ENCODE data around the gene PEA15.

PEA15 gene, protein sequence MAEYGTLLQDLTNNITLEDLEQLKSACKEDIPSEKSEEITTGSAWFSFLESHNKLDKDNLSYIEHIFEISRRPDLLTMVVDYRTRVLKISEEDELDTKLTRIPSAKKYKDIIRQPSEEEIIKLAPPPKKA

DNA sequence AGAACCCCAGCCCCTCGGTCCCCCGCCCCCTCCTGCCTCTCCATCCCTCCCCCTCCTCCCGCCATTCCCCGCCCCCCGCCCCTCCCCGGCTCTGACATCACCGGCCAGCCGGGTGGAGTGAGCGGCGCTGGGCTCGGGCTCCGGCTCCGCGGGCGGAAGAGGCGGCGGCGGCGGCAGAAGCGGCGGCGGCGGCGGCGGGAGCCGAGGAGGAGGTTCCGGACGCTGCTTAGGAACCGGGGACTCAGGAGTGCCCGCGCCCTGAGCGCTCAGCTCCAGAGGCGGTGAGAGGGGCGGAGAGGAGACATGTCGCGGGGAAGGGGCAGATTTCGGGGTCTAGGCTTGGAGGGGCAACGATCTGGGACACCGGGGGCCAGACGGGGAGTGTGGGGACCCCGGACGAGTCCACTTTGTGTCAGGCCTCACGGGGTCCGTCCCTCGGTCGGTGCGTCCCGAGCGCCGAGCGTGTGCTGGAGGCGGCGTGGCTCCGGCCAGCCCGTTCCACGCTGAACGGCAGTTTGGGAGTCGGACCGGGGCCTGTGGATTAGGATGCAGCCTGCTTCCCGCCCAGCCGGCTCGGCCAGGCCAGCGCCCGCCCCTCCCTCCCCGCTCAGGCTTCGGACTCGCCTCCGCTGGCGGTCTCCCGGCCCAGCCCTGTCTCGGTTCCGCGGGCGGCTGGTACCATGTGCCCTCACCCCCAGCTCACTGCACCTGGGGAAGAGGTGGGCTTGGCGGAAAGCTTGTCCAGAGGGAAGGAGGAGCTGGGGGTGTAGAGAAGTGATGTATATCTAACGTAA is at the start of gene PEA15:
Gene PEA15, plus strand, starts transcription at position 143 of the 794 bp plus-strand sequence. CDS start 6,161 bp downstream, outside the sequence.
- DNase-seq, result peak in 49 of 56 donors; percentile 33 to 86 (median 68)

DNA sequence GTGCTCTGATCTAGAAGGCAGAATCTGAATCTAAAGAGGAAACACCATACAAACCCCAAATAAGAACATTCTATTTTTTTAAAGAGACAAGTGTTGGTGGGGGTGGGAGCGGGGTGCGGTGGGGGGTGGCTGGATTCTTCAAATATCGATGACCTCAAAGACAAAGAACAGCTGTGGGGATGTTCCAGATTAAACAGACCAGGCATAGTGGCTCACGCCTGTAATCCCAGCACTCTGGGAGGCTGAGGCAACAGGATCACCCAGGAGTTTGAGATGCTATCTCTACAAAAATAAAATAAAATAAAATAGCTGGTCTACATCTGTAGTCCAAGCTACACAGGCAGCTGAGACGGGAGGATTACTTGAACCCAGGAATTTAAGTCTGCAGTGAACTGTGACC is 48.8 kb upstream of the PEA15 start:
- DNase-seq, result no peak

DNA sequence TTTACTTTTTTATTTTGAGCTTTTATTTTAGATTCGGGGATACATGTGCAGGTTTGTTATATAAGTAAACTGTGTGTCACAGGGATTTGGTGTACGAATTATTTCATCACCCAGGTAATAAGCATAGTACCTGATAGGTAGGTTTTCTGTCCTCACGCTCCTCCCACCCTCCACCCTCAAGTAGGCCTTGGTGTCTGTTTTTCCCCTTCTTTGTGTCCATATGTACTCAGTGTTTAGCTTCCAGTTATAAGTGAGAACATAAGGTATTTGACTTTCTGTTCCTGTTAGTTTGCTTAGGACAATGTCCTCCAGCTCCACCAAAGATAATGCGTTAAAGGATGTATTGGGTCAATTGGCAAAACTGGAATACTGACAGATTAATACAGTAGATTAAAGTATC is 48.0 kb upstream of the PEA15 start:
- no peak for DNase-seq

DNA sequence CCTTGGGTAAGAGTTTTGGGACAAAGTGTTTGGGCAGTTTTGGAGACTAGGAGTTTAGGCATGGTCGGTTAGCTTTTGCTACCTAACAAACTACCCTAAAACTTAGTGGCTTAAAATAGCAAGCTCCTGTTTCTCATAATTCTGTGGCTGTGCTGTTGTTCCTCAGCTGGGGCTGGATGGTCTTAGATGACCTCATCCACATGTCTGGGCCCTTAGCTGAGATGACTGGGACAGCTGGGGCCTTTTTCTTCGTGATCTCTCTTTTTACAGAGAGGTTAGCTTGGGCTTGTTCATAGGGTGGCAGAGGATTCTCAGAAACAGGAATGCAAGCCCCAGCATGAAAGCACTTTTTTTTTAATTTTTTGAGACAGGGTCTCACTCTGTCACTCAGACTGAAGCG is 47.2 kb upstream of the PEA15 start:
- no peak for DNase-seq

DNA sequence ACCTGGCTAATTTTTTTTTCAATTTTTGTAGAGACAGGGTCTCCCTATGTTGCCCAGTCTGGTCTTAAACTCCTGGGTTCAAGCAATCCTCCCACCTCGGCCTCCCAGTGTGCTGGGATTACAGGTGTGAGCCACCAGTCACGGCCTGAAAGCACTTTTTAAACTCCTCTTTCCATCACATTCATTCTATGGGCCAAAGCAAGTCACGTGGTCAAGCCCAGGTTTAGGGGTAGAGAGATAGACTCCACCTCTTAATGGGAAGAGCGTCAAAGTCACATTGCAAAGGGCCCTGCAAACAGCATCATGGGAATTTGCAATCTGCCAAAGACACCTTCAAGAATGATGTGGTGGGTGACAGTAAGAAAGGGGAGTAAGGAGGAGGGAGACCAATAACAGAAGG is 46.6 kb upstream of the PEA15 start:
- DNase-seq, result no peak

DNA sequence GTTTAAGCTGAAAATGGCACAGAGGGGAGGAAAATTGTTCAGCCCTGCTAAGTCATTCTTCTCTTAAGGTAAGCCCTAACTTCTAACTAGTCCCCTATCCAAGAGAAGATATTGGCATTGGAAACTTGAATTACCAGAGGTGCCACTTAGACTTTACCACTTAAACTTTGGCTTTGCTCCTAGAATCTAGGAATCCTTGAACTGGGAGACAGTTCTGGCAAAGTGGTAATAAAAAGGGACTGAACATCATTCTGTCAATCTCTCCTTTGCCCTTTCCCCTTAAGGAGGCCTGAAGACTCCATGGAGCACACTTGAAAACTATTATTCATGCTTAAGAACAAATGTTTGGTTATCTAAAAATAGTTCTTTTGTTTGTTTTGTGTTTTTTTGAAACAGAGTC is 45.3 kb upstream of the PEA15 start:
- no peak for DNase-seq

DNA sequence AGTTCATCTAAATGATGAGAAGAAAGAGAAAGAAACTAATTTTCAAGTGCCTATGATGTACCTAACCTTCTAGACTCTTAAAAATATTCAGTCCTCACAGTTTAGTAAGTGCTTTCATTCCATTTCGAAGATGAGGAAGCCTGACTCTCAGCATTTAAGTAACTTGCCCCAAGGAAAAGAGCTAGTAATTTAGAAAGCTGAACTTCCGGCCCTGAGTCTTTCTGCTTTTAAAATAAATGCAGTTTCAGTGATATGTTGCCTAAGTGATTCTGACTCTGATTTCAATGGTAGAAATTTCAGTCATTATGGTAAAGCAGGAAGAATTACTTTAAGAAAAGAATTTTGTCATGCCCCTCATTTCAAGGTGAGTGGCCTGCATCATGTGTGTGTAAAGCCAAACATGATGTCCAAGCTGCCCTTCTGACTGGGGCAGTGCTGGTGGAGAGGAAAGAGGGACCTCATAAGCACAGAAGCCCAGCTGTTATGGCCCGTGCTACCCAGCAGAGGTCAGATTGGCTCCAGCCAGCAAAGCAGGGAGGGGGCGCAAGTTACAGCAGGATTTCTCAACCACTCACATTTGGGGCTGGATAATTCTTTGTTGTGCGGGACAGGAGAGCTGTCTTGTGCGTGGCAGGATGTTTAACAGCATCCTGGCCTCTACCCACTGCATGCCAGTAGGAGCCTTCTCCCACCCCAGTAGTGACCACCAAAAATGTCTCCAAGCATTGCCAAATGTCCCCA is 43.0 kb upstream of the PEA15 start:
- peak in 16 of 56 donors; percentile 7 to 49 (median 22) for DNase-seq

DNA sequence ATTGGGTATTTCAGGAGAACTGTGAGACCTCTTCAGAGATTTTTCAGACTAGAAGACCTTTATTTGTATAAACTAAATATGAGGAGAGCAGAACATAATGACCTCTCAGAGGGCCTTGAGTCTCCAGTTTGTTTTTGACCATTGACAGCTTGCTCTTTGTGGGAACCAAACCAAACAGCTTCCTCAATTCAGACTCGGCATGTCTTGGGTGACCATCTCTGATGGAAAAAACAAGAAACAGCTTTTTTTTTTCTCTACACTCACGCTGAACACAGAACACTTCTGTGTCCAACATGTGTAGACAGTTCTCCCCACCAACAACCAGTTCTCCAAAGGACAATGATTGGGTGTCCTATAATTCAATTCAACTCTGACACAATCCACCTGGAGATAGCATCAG is 42.3 kb upstream of the PEA15 start:
- DNase-seq, result no peak

DNA sequence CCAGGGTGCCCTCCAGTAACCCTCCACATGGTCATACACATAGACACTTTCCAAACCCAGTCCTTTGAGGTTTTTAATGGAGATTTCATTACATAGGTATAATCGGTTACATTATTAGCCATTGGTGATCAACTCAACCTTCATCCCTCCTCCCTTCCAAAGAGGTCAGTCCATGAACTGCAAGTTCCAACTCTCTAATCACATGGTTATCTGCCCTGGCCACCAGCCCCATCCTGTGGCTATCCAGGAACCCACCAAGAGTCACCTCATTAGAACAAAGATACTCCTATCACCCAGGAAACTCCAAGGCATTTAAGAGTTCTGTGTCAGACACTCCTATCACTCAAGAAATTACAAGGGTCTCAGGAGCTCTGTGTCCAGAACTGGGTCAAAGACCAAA is 41.6 kb upstream of the PEA15 start:
- DNase-seq, result no peak

DNA sequence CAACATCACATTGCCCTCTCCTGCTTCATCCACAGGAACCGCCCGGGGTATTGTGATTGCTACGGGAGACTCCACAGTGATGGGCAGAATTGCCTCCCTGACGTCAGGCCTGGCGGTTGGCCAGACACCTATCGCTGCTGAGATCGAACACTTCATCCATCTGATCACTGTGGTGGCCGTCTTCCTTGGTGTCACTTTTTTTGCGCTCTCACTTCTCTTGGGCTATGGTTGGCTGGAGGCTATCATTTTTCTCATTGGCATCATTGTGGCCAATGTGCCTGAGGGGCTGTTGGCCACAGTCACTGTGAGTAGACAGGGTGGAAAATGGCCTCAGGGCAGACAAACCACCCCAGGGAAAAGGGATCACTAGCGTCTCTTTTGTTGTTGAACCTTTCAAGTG is 41.1 kb upstream of the PEA15 start:
- no peak for DNase-seq

DNA sequence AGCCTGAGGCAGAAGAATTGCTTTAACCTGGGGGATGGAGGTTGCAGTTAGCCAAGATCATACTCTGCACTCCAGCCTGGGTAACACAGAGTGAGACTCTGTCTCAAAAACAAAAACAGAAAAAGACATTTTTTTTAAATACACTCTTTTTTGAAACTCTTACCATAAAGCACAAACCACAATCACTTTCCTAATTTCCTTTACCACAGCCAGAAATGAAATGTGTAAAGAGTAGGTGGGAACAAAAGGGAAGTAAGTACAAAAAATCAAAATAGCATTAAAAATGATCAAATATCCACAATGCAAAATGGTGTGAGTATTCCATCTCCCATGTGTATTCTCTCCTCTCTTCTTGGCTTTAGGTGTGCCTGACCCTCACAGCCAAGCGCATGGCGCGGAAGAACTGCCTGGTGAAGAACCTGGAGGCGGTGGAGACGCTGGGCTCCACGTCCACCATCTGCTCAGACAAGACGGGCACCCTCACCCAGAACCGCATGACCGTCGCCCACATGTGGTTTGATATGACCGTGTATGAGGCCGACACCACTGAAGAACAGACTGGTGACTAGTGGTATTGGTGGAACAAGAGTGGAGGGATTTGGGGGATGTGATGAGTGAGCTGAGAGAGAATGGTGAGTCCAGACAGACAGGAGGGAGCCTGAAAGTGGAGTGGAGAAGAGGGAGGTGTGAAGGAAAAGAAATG is 38.9 kb upstream of the PEA15 start:
- no peak for DNase-seq

DNA sequence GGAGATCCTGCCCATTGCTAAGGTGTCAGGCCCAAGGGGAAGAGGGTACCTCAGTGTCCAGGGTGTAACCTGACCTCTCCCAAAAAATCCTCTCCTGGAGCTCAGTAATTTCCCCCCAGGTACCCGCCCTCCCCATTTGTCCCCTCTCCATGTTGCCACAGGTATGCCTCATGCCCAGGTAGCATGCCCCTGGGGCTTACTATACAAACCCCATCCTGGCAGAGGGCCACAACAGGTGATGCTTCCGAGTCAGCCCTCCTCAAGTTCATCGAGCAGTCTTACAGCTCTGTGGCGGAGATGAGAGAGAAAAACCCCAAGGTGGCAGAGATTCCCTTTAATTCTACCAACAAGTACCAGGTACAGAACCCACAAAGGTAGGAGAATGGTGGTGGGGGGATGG is 38.1 kb upstream of the PEA15 start:
- no peak for DNase-seq

DNA sequence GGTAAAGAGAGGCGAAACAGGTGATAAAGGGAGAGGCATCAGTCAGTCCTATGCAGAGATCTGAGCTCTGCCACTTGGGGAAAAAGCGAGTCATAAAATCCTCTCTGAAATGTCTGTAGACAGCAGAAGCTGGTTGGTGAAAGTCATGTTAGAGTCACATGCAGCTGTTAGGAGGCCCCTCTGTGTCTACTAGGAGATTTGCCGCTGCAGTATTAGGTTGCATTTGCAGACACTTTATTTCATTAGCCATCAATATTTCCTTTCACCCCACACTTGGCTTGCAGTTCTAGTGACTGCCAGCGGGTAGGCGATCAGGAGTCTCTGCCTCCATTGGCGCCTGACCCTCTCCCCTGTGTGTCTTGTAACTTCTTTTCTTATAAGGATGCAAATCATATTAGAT is 37.6 kb upstream of the PEA15 start:
- DNase-seq, result no peak

DNA sequence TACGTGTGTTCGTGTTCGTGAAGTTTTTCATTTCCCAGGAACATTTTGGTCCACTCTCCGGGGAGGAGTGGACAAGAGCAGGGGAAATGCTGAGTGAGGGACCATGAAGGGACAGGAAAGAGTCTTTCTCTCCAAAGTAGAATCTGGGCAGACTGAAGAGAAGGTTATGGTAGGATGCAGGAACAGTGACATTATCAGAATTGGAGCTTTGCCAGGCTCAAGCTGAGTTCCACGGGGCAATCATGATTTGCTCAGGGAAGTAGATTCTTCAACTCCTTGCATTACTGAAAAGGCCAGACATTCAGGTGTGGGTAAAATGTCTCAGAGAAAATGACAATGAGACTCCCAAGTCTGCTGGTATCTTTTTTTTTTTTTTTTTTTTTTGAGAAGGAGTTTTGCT is 37.2 kb upstream of the PEA15 start:
- no peak for DNase-seq

DNA sequence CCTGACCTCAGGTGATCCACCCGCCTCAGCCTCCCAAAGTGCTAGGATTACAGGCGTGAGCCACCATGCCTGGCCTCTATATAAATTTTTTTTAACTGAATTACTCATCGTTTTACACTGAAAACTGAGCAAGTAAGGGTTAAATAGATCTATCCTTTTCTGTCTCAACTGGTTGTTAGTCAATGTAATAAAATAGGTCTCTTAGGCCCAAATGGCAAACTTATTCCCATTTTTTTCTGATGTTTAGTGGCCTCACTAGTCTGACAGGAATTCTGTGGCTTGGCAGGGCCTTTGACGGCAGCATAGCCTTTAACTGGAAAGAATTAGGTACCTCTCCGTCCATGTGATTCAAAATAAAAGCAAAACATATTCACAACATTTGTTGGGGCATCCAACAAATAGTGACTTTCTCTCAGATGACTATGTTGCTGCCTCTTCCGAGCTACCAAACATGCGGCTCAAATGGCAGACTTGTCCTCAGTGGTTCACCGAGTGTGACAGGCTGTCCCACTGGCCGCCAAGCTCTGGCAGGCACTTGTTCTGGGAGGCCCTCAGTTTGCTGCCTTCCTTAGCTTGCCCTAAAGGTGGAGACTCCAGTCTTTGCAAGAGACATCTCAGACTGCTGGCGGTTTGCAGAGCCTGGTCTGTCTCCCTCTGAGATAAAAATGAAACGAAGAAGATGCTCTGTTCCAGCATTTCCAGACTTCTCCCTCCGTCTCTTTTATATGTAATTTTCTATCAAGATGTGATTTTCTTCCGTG is 36.4 kb upstream of the PEA15 start:
- no peak for DNase-seq

DNA sequence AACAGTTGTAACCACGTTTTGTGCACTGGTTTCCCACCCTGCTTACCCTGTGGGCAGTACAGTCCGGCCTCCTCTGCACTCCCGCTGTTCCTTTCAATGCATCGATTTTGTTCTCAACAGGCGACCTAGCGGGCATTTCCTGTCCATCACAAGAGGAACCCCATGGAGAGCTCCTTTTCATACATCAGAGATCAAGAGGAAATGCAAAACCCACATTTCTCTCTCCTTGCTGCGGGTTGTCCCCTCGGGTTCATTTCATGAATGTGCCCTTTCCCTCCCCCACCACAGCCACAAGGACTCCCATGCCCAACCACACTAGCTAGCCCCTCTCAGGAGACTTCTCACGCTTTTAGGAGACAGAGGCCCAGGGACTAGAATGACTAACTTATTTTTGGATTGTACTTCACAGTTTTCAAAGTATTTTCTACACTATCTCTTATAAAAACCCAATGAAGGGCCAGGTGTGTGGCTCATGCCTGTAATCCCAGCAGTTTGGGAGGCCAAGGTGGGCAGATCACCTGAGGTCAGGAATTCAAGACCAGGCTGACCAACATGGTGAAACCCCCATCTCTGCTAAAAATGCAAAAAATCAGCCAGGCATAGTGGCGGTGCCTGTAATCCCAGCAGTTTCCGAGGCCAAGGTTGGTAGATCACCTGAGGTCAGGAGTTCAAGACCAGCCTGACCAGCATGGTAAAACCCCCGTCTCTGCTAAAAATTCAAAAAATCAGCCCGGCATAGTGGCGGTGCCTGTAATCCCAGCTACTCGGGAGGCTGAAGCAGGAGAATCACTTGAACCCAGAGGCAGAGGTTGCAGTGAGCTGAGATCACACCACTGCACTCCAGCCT is 35.4 kb upstream of the PEA15 start:
- DNase-seq, result no peak

DNA sequence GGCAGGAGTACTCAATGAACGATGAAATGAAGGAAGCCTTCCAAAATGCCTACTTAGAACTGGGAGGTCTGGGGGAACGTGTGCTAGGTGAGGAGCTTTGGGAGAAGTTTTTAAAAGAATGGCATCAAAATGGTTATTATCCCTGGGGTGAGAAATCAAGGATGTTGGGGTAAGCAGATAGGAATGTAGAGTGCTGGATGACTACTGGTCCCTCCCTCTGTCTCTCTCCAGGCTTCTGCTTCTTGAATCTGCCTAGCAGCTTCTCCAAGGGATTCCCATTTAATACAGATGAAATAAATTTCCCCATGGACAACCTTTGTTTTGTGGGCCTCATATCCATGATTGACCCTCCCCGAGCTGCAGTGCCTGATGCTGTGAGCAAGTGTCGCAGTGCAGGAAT is 33.8 kb upstream of the PEA15 start:
- DNase-seq, result no peak

DNA sequence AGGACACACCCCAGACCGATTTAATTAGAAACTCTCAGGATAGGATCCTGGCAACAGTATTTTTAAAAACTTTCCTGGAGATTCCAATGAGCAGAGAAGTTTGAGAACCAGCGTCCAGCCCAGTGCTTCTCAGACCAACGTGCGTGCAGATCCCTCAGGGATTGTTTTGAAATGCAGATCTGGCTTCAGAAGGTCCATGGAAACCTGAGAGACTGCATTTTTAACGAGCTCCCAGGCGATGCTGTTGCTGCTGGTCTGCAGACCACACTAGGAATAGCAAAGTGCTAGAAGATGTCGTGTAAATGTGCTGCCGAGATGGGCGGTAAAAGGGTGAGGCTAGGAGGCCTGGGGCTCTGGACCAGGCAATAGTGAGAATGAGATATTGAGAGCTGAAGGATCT is 33.2 kb upstream of the PEA15 start:
- DNase-seq, result no peak

DNA sequence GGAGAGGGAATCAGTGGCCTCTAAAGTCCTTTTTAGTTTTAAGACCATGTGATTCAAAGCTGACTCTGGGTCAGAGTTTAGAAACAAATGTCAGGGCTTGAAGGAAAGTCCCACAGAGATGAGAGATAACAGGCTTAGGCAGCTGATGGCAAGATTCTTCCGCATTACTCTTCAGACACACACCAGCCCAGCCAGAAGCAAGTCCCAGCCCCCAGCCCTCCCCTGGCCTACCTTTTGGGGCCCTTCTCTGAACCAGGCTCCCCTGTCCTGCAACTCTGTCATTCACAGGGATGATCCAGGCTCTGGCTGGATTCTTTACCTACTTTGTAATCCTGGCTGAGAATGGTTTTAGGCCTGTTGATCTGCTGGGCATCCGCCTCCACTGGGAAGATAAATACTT is 28.0 kb upstream of the PEA15 start:
- DNase-seq, result no peak

DNA sequence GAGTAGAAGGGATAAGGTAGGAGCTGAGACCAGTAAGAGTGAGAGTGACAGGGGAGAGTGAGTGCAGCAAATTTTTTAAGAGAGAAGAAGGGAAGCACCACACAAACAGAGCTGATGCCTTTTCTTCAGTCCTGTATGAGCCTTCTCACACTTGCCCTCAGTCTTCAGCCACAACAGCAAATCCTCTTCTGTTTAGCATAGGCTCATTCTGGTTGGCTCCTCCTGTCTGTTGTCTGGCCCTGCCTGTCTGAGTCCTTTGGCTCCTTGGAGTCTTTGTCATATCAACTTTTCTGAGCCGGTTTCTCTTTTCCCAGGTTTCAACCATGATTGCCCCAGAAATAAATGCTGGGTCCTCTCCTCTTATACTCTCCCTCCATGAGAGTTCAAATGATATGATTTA is 27.5 kb upstream of the PEA15 start:
- DNase-seq, result no peak
